PC-9 (cell line): ENCODE results near the gene WWC2.

Experiments
- EZH2 ChIP-seq: fragments of 200-600 bp; sonication (generic); IDR thresholded peaks from 2 replicates; pipeline ENCODE4 v1.8.0; 2017; ENCODE audit warnings: antibody characterized with exemption, low read depth
- TF ChIP-seq, protein P1 (sequence below): fragments of 200-600 bp; sonication (generic); conservative IDR thresholded peaks from 2 replicates; pipeline ENCODE4 v1.6.1; 2017; ENCODE audit warnings: mixed run types, antibody characterized with exemption, mild to moderate bottlenecking, moderate library complexity

DNA sequence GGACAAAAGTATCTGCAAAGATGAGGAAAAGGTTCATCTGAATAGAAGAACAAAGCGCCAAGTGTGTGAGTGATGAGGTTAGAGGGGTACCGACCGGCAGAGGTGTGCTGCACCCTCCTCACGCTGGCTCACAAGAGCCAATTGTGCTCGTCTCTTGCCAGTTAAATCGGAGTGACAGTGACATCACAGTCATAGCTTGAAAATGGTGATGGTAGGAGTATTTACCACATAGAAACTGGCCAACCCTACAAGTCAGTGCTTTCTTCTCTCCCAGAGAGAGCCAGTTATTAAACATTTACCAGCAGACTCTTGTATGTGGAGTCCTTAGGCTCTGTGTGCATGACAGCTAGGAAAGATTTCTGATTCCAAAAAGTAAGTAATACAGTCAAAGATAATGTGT lies 188.6 kb downstream of the WWC2 start:
- TF ChIP-seq EZH2: no peak
- TF ChIP-seq, protein P1, sequence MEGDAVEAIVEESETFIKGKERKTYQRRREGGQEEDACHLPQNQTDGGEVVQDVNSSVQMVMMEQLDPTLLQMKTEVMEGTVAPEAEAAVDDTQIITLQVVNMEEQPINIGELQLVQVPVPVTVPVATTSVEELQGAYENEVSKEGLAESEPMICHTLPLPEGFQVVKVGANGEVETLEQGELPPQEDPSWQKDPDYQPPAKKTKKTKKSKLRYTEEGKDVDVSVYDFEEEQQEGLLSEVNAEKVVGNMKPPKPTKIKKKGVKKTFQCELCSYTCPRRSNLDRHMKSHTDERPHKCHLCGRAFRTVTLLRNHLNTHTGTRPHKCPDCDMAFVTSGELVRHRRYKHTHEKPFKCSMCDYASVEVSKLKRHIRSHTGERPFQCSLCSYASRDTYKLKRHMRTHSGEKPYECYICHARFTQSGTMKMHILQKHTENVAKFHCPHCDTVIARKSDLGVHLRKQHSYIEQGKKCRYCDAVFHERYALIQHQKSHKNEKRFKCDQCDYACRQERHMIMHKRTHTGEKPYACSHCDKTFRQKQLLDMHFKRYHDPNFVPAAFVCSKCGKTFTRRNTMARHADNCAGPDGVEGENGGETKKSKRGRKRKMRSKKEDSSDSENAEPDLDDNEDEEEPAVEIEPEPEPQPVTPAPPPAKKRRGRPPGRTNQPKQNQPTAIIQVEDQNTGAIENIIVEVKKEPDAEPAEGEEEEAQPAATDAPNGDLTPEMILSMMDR: no peak
